Measurements from ENCODE around the gene TMEM221. TPM values are rescaled to one million over a fixed set of nuclear protein-coding genes. Genes with fewer than 3 reads are reported as not detected.

The TMEM221 gene
- total RNA-seq, 2 experiments from 2014 or later = not detected

- TF ChIP-seq CTCF (IDR thresholded peaks at IDR 0.05) = no peak
- ChIA-PET CTCF (interaction anchor here (0.7 to 1.7 kb wide), 8 partner anchors 9 to 56 kb away, joined by 3 to 6 read pairs (median 3); partner anchors contain the start of gene SLC27A1), POLR2A (interaction anchor here (1.1 kb wide), 1 partner anchor 56 kb away, joined by 3 read pairs; no protein-coding TSS in a partner anchor)
- Mint-ChIP-seq H3K27me3 (peaks cover 16% of the 10 kb centered on the region), H3K4me3 (peak overlapping the region; percentile 8), H3K9me3 (peaks cover 2% of the 10 kb centered on the region), H3K4me1 (ENCODE audit: low read depth) (peaks cover 15% of the 10 kb centered on the region), H3K27ac (no peak overlapping the region), H3K36me3 (ENCODE audit: low read depth) (no peaks in the 10 kb centered on the region)
- DNase-seq (no peak), ATAC-seq (no peak)
- intact Hi-C loops (cut with micrococcal nuclease) = no loop called here
Measured at GRCh38 chr19:17447704-17448130, 751 bp downstream of the TMEM221 start.

GRCh38 chr19:17445526-17446165 lies 2.8 kb downstream of the TMEM221 start:
- Mint-ChIP-seq H3K36me3 (ENCODE audit: low read depth) (no peaks in the 10 kb centered on the region), H3K27ac (no peak overlapping the region), H3K27me3 (peaks cover 11% of the 10 kb centered on the region), H3K4me1 (ENCODE audit: low read depth) (peaks cover 9% of the 10 kb centered on the region), H3K9me3 (peaks cover 5% of the 10 kb centered on the region), H3K4me3 (no peak overlapping the region)
- no peak for TF ChIP-seq CTCF (IDR thresholded peaks at IDR 0.05)
- intact Hi-C loops (cut with micrococcal nuclease) = no loop called here
- DNase-seq (no peak), ATAC-seq (no peak)
- ChIA-PET POLR2A (interaction anchor here (1.7 kb wide), 1 partner anchor 40 kb away, joined by 5 read pairs; the partner anchor contains the start of gene BST2), CTCF (interaction anchor here (0.7 to 1.5 kb wide), 3 partner anchors 9 to 83 kb away, joined by 3 to 4 read pairs (median 3); no protein-coding TSS in a partner anchor)

- intact Hi-C loops (cut with micrococcal nuclease) = no loop called here
- DNase-seq (peak; percentile 57), ATAC-seq (peak; percentile 93)
- no peak overlapping the region for H3K27ac Mint-ChIP-seq
- ChIA-PET POLR2A (no interaction called here), CTCF (interaction anchor here (0.7 to 2.7 kb wide), 26 partner anchors 8 to 414 kb away, joined by 3 to 24 read pairs (median 4); partner anchors contain the start of genes CCDC194 and MVB12A)
- peak; percentile 71 for TF ChIP-seq CTCF (IDR thresholded peaks at IDR 0.05)
- H3K36me3 Mint-ChIP-seq (ENCODE audit: low read depth) = no peaks in the 10 kb centered on the region
- H3K4me3 Mint-ChIP-seq = no peak overlapping the region
- no peaks in the 10 kb centered on the region for H3K4me1 Mint-ChIP-seq (ENCODE audit: low read depth)
- peaks cover 3% of the 10 kb centered on the region for H3K9me3 Mint-ChIP-seq
- no peaks in the 10 kb centered on the region for H3K27me3 Mint-ChIP-seq
Measured at GRCh38 chr19:17441241-17442021, 7.0 kb downstream of the TMEM221 start.

- Mint-ChIP-seq H3K4me3 (no peak overlapping the region), H3K27ac (no peak overlapping the region), H3K27me3 (no peaks in the 10 kb centered on the region), H3K36me3 (ENCODE audit: low read depth) (no peaks in the 10 kb centered on the region), H3K9me3 (peaks cover 3% of the 10 kb centered on the region), H3K4me1 (ENCODE audit: low read depth) (no peaks in the 10 kb centered on the region)
- intact Hi-C loops (cut with micrococcal nuclease) = no loop called here
- ATAC-seq = no peak
- ChIA-PET CTCF (interaction anchor here (1.1 to 1.5 kb wide), 2 partner anchors 59 to 60 kb away, joined by 3 read pairs; no protein-coding TSS in a partner anchor), POLR2A (interaction anchor here (0.6 to 1.2 kb wide), 2 partner anchors 17 to 31 kb away, joined by 3 read pairs; no protein-coding TSS in a partner anchor)
- DNase-seq = no peak
- TF ChIP-seq CTCF (IDR thresholded peaks at IDR 0.05) = no peak
Measured at GRCh38 chr19:17436874-17437267, 11.6 kb downstream of the TMEM221 start.
